GM18520 (cell line): Measurements from ENCODE around the gene PSKH1.
A peak's percentile ranks its signal among the peaks of the same experiment; 100 is the strongest.

Experiments used
- ATAC-seq: cut with Tn5 transposase; IDR thresholded peaks from one replicate; pipeline ENCODE4 v1.9.1; 2021; ENCODE audit not compliant: unreplicated experiment

PSKH1 gene

GRCh38 chr16:67865318-67865717 lies 27.7 kb upstream of the PSKH1 start:
- ATAC-seq: no peak

- ATAC-seq: no peak
Measured at GRCh38 chr16:67868290-67868689, 24.8 kb upstream of the PSKH1 start.

- no peak for ATAC-seq
Measured at GRCh38 chr16:67869653-67870052, 23.4 kb upstream of the PSKH1 start.

GRCh38 chr16:67871256-67871655 lies 21.8 kb upstream of the PSKH1 start:
- no peak for ATAC-seq

GRCh38 chr16:67872131-67872630 lies 20.9 kb upstream of the PSKH1 start:
- ATAC-seq: no peak

- ATAC-seq: peak; percentile 73
Measured at GRCh38 chr16:67872631-67873434, 20.2 kb upstream of the PSKH1 start, which contains the start of gene EDC4. EDC4 (plus strand) TSS chr16:67873052; CDS start chr16:67873262, 210 bp downstream.

GRCh38 chr16:67873435-67874370 lies 19.4 kb upstream of the PSKH1 start:
- ATAC-seq: no peak

- ATAC-seq: no peak
Measured at GRCh38 chr16:67874372-67874771, 18.7 kb upstream of the PSKH1 start.

GRCh38 chr16:67877064-67877463 lies 16.0 kb upstream of the PSKH1 start:
- ATAC-seq: no peak

- ATAC-seq: no peak
Measured at GRCh38 chr16:67878232-67878631, 14.8 kb upstream of the PSKH1 start.

- ATAC-seq: no peak
Measured at GRCh38 chr16:67878846-67879245, 14.2 kb upstream of the PSKH1 start.

GRCh38 chr16:67879462-67879861 lies 13.6 kb upstream of the PSKH1 start:
- no peak for ATAC-seq

GRCh38 chr16:67879936-67880335 lies 13.1 kb upstream of the PSKH1 start:
- ATAC-seq: no peak

- no peak for ATAC-seq
Measured at GRCh38 chr16:67880584-67880983, 12.5 kb upstream of the PSKH1 start.

GRCh38 chr16:67881621-67882161 lies 11.4 kb upstream of the PSKH1 start:
- no peak for ATAC-seq

- no peak for ATAC-seq
Measured at GRCh38 chr16:67882374-67883145, 10.5 kb upstream of the PSKH1 start.

GRCh38 chr16:67883146-67883871 lies 9.7 kb upstream of the PSKH1 start:
- no peak for ATAC-seq

- ATAC-seq: no peak
Measured at GRCh38 chr16:67883872-67884261, 9.2 kb upstream of the PSKH1 start.

- ATAC-seq: no peak
Measured at GRCh38 chr16:67884684-67885083, 8.4 kb upstream of the PSKH1 start, which contains the start of gene NRN1L. NRN1L (plus strand) TSS chr16:67884885; CDS start chr16:67884904, 19 bp downstream.

GRCh38 chr16:67885545-67885944 lies 7.5 kb upstream of the PSKH1 start:
- no peak for ATAC-seq
